Measurements from ENCODE around the gene CIAPIN1. TPM values are rescaled to one million over a fixed set of nuclear protein-coding genes. Genes with fewer than 3 reads are reported as not detected.

The CIAPIN1 gene
- total RNA-seq, 4 donors from 2014 or later: 19.1 to 32.4 (median 25.8) TPM

DNA sequence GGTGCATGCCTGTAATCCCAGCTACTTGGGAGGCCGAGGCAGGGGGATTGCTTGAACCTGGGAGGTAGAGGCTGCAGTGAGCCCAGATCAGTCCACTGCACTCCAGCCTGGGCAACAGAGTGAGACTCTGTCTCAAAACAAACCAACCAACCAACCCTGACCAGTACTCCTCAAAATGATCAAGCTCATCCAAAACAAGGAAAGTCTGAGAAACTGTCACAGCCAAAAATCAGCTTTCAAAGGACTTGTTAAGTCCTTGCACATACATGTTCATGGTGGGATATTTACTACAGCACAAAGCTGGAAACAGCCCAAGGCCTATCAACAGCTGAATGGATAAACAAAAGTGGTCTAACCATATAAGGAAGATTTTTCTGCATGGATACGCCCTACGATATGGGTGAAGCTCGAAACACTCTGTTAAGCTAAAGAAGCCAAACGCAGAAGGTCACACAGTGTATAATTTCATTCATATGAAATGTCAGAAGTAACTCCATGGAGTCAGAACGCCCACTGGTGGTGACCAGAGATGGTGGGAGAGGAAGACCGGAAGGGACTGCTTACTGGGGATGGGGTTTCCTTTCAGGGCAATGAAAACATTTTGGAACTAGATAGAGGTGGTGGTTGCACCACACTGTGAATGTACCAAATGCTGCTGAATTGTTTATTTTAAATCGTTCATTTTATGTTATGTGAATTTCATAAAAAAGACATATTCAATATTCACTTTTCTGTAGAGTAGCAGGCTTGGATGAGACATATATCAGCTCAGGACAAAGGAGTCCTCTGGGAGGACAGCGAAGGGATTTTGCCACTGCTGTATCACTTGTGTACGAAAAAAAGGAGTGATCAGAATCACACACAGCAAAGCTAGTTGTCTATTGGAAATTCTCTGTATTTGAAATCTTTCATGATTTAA lies 24.9 kb downstream of the CIAPIN1 start:
- TF ChIP-seq POLR2AphosphoS5 (IDR thresholded peaks at IDR 0.05) (no peak), EP300 (IDR thresholded peaks at IDR 0.05) (no peak), POLR2A (IDR thresholded peaks at IDR 0.05) (no peak)
- TF ChIP-seq, protein P1, sequence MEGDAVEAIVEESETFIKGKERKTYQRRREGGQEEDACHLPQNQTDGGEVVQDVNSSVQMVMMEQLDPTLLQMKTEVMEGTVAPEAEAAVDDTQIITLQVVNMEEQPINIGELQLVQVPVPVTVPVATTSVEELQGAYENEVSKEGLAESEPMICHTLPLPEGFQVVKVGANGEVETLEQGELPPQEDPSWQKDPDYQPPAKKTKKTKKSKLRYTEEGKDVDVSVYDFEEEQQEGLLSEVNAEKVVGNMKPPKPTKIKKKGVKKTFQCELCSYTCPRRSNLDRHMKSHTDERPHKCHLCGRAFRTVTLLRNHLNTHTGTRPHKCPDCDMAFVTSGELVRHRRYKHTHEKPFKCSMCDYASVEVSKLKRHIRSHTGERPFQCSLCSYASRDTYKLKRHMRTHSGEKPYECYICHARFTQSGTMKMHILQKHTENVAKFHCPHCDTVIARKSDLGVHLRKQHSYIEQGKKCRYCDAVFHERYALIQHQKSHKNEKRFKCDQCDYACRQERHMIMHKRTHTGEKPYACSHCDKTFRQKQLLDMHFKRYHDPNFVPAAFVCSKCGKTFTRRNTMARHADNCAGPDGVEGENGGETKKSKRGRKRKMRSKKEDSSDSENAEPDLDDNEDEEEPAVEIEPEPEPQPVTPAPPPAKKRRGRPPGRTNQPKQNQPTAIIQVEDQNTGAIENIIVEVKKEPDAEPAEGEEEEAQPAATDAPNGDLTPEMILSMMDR (IDR thresholded peaks at IDR 0.05): peak; percentile 50 to 80 (median 68)
- peak; percentile 67 for ATAC-seq
- peaks cover 0 to 46% (median 21%) of the 10 kb centered on the region in 3 donors for H3K4me1 ChIP-seq
- no peaks in the 10 kb centered on the region for H3K9me3 ChIP-seq
- H3K27ac ChIP-seq: peak overlapping the region in 3 of 4 donors; percentile 17 to 59 (median 22)
- no peaks in the 10 kb centered on the region for H3K27me3 ChIP-seq
- H3K4me3 ChIP-seq: no peak overlapping the region
- WGBS, 2 donors (ENCODE audit: low coverage in 1 of 2): 2 to 30% methylated on average over 7 to 10 of the region's 10 CpGs
- peaks cover 0 to 11% of the 10 kb centered on the region in 2 donors for H3K36me3 ChIP-seq

DNA sequence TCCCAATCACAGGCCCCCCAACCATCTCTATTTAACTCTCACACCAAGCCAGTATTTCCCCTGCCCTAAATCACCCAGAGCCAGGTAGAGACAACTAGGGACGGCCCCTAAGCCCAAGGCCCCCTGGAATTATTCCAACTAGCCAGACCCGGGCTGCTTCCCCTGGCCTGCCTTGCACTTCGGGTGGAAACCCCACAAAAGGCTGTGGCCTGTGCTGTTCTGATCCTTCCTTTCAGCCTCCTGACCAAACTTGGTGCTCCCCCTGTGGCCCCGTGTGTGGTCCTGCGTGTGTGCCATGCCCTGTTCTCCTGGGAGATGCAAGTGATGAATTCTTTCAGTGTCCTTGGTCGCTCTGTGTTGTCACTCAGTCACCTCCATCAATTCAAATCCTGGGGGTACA lies 27.7 kb downstream of the CIAPIN1 start:
- TF ChIP-seq EP300 (IDR thresholded peaks at IDR 0.05) (no peak), POLR2A (IDR thresholded peaks at IDR 0.05) (no peak), POLR2AphosphoS5 (IDR thresholded peaks at IDR 0.05) (no peak)
- TF ChIP-seq, protein P1 (IDR thresholded peaks at IDR 0.05): no peak
- no peaks in the 10 kb centered on the region for H3K36me3 ChIP-seq
- peaks cover 0 to 51% (median 29%) of the 10 kb centered on the region in 3 donors for H3K4me1 ChIP-seq
- WGBS, 2 donors (ENCODE audit: low coverage in 1 of 2): 69% methylated on average over 6 of the region's 6 CpGs; no CpG with 5 or more reads in 1 of the 2 donors
- peak overlapping the region in 2 of 4 donors; percentile 43 to 70 for H3K27ac ChIP-seq
- ATAC-seq: no peak
- H3K4me3 ChIP-seq: no peak overlapping the region
- no peaks in the 10 kb centered on the region for H3K9me3 ChIP-seq
- no peaks in the 10 kb centered on the region for H3K27me3 ChIP-seq

DNA sequence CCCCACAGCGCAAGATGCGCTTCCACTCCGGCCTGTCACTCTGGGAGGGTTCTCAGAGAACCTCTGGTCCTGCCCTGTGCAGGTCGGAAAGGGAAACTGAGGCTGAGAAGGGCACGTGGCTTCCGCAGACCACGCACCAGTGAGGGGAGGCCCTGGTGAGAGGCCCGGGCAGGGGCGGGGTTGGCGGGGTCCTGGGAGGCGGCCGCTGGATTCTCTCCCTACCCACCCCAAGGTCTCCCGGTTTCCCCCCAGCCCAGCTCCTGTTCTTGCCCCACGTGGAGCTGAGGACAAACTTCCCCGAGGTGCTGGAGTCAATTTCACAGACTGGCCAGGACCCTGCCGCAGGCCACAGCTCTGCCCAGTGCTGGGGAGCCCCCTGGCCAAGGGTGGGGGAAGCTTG lies 31.1 kb downstream of the CIAPIN1 start:
- Histone ChIP-seq H3K27me3 (no peaks in the 10 kb centered on the region), H3K9me3 (no peaks in the 10 kb centered on the region), H3K36me3 (no peaks in the 10 kb centered on the region), H3K27ac (peak overlapping the region in 1 of 4 donors; percentile 71), H3K4me1 (peaks cover 0 to 35% (median 22%) of the 10 kb centered on the region in 3 donors), H3K4me3 (no peak overlapping the region)
- no peak for TF ChIP-seq POLR2AphosphoS5 (IDR thresholded peaks at IDR 0.05)
- no peak for ATAC-seq
- 80% methylated on average over 2 of the region's 16 CpGs; no CpG with 5 or more reads in 1 of the 2 donors for WGBS, 2 donors (ENCODE audit: low coverage in 1 of 2)

DNA sequence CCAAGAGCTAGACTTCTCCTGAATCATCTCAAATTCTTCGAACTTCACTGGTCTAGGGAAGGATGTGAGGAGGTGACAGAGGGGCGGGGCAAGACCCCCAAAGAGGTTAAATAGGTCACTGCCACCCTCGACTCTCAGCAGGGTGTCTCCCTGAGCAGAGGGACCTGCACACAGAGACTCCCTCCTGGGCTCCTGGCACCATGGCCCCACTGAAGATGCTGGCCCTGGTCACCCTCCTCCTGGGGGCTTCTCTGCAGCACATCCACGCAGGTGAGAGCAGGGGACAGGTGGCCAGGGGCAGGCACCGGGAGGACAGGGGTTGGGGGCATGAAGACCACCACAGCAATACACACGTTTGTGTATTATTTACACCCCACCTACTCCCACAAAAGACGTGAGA lies 33.5 kb downstream of the CIAPIN1 start:
- H3K36me3 ChIP-seq: no peaks in the 10 kb centered on the region
- H3K4me1 ChIP-seq: peaks cover 0 to 36% (median 20%) of the 10 kb centered on the region in 3 donors
- no peak overlapping the region for H3K4me3 ChIP-seq
- TF ChIP-seq, protein P1 (IDR thresholded peaks at IDR 0.05): no peak
- TF ChIP-seq POLR2A (IDR thresholded peaks at IDR 0.05) (no peak), POLR2AphosphoS5 (IDR thresholded peaks at IDR 0.05) (no peak), EP300 (IDR thresholded peaks at IDR 0.05) (no peak)
- no peaks in the 10 kb centered on the region for H3K27me3 ChIP-seq
- no peaks in the 10 kb centered on the region for H3K9me3 ChIP-seq
- no peak overlapping the region for H3K27ac ChIP-seq
- 75% methylated on average over 3 of the region's 7 CpGs; no CpG with 5 or more reads in 1 of the 2 donors for WGBS, 2 donors (ENCODE audit: low coverage in 1 of 2)
- no peak for ATAC-seq

DNA sequence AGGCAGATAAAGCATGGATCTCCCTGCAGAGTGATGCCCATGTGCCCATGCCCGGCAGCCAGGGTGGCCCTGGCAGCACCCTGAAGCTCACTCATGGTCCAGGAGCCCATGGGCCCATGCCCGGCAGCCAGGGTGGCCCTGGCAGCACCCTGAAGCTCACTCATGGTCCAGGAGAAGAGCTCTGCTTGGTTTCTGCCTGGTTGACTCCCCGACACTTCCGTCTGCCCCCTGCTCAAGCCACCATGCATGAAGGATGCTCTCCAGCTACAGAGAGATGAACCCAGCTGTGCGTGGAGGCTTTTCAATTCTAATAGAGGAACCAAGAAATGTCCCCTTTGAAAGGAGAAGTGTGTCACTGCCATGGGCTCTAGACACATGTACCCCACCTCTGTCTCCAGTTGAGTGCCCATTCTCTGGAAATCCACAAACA lies 33.9 kb downstream of the CIAPIN1 start:
- 59% methylated on average over 2 of the region's 5 CpGs; no CpG with 5 or more reads in 1 of the 2 donors for WGBS, 2 donors (ENCODE audit: low coverage in 1 of 2)
- TF ChIP-seq POLR2AphosphoS5 (IDR thresholded peaks at IDR 0.05) (no peak), POLR2A (IDR thresholded peaks at IDR 0.05) (no peak), EP300 (IDR thresholded peaks at IDR 0.05) (no peak)
- TF ChIP-seq, protein P1 (IDR thresholded peaks at IDR 0.05): no peak
- Histone ChIP-seq H3K27me3 (no peaks in the 10 kb centered on the region), H3K4me3 (no peak overlapping the region), H3K4me1 (peaks cover 0 to 32% (median 18%) of the 10 kb centered on the region in 3 donors), H3K9me3 (no peaks in the 10 kb centered on the region), H3K27ac (no peak overlapping the region), H3K36me3 (no peaks in the 10 kb centered on the region)
- ATAC-seq: no peak
